Osteoblast (primary cell): ENCODE results near the gene CCNI. TPM values are rescaled to one million over a fixed set of nuclear protein-coding genes. Genes with fewer than 3 reads are reported as not detected.

Experiments used
- DNase-seq: peaks from one replicate; pipeline ENCODE4 v3.0.0; 2011; ENCODE audit warnings: low spot score, mixed read lengths; ENCODE audit not compliant: insufficient read length; ENCODE audit errors: missing footprints
- H2AFZ ChIP-seq: 2 replicates; pipeline ENCODE4 v1.6.0; 2011; ENCODE audit warnings: mild to moderate bottlenecking, low read length
- H3K27ac ChIP-seq: 2 replicates; pipeline ENCODE4 v1.5.1; 2011; ENCODE audit warnings: mild to moderate bottlenecking, low read depth, low read length, moderate library complexity
- H3K27me3 ChIP-seq: 2 replicates; pipeline ENCODE4 v1.6.0; 2012; ENCODE audit warnings: mild to moderate bottlenecking, control low read depth, inconsistent platforms, low read length, moderate library complexity; ENCODE audit not compliant: insufficient read depth
- H3K36me3 ChIP-seq: 2 replicates; pipeline ENCODE4 v1.5.1; 2011; ENCODE audit warnings: mild to moderate bottlenecking, low read length, control low read depth, moderate library complexity; ENCODE audit not compliant: insufficient read depth
- H3K4me1 ChIP-seq: 2 replicates; pipeline ENCODE4 v1.5.1; 2011; ENCODE audit warnings: mild to moderate bottlenecking, low read length, control low read depth, moderate library complexity; ENCODE audit not compliant: insufficient read depth
- H3K4me2 ChIP-seq: 2 replicates; pipeline ENCODE4 v1.6.0; 2011; ENCODE audit warnings: mild to moderate bottlenecking, low read length; ENCODE audit not compliant: insufficient read depth
- H3K4me3 ChIP-seq: fragments of 200-600 bp; sonication (generic); 3 replicates; pipeline ENCODE4 v1.5.1; 2012; ENCODE audit warnings: mild to moderate bottlenecking, low read length, inconsistent platforms; ENCODE audit not compliant: insufficient read depth
- H3K79me2 ChIP-seq: 2 replicates; pipeline ENCODE4 v1.6.0; 2012; ENCODE audit warnings: mild to moderate bottlenecking, low read length, control low read depth, inconsistent platforms; ENCODE audit not compliant: insufficient read depth
- H3K9me3 ChIP-seq: 2 replicates; pipeline ENCODE4 v1.5.1; 2011; ENCODE audit warnings: low read depth, low read length, control low read depth
- H4K20me1 ChIP-seq: 2 replicates; pipeline ENCODE4 v1.6.0; 2012; ENCODE audit warnings: mild to moderate bottlenecking, low read length, control low read depth; ENCODE audit not compliant: insufficient read depth
- total RNA-seq: library from RNA; depleted of rRNA; stranded (reverse); fragments of >200 nt; gene quantifications from 2 replicates; pipeline ENCODE4 v1.2.3, GENCODE V29; 2012
- TF ChIP-seq, protein P1 (sequence below): IDR thresholded peaks from 2 replicates; pipeline ENCODE4 v1.5.1; 2011; ENCODE audit warnings: mild to moderate bottlenecking, low read depth, low read length, moderate library complexity; ENCODE audit errors: extremely low read depth

Gene CCNI, protein sequence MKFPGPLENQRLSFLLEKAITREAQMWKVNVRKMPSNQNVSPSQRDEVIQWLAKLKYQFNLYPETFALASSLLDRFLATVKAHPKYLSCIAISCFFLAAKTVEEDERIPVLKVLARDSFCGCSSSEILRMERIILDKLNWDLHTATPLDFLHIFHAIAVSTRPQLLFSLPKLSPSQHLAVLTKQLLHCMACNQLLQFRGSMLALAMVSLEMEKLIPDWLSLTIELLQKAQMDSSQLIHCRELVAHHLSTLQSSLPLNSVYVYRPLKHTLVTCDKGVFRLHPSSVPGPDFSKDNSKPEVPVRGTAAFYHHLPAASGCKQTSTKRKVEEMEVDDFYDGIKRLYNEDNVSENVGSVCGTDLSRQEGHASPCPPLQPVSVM
- total RNA-seq = 229 and 243 TPM in 2 replicates

DNA sequence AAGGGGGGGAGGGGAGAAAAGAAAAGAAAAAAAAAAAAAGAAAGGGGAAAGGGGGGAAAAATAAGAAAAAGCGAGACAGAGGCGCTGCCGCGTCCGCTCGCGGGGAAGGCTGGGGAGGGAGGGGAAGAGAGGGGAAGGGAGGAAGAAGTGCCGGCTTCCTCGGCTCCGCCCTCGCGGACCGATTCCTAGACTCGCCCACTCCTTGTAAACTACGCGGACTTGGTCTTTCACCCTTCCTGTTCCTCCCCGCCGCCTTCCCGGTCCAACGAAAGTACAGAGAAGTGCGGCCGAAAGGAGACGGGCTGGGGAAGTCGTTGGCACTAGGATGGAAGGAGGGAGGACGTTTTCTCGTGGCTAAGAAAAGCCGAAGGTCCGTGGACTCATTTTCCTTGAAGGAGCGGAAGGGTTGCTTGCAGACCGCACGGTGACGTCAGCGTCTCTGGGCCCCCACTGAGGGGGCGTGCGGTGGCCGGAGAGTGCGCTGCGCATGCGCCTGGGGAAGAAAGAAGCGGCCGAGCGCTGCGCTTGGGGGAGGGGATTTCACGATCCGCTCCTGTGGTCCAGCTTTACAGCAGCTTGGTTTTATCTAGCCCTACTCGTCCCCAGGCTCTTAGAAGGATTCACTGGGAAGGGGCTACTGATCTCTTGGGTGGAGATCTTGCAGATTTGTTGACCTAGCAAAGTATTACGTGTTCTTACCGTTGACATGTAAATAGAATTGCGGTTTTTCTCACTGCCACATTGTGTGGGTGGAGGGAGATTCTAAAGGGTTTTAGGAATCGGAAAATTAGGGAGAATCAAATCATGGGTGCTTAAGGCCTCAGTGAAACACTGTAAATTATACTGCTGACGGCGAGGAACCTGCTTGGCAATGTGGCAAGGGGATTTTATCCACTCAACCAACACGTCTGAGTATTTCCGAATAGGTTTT lies at the start of gene CCNI:
Gene CCNI, minus strand, starts transcription at position 121 of the 931 bp plus-strand sequence. CDS start 9,627 bp downstream, outside the sequence.
- Histone ChIP-seq H3K9me3 (no peaks in the 10 kb centered on the region), H3K79me2 (peaks cover 51% of the 10 kb centered on the region)

DNA sequence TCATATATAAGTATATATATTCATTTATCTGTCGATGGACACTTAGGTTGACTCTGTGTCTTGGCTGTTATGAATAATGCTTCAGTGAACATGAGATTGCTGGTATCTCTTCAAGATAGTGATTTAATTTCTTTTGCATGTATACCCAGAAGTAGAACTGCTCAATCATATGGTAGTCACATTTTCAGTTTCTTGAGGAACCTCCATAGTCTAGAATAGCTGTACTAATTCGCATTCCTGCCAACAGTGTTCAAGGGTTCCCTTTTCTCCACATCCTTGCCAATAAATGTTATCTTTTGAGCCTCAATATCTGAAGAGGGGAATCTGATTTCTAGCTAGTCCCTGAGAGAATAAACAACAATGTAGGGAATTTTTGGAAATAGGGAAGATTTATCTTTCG lies 48.8 kb upstream of the CCNI start:
- H3K36me3 ChIP-seq = no peaks in the 10 kb centered on the region
- no peak for DNase-seq
- no peaks in the 10 kb centered on the region for H3K9me3 ChIP-seq

More for the DNA sequence above, at the start of gene CCNI:
- TF ChIP-seq, protein P1, sequence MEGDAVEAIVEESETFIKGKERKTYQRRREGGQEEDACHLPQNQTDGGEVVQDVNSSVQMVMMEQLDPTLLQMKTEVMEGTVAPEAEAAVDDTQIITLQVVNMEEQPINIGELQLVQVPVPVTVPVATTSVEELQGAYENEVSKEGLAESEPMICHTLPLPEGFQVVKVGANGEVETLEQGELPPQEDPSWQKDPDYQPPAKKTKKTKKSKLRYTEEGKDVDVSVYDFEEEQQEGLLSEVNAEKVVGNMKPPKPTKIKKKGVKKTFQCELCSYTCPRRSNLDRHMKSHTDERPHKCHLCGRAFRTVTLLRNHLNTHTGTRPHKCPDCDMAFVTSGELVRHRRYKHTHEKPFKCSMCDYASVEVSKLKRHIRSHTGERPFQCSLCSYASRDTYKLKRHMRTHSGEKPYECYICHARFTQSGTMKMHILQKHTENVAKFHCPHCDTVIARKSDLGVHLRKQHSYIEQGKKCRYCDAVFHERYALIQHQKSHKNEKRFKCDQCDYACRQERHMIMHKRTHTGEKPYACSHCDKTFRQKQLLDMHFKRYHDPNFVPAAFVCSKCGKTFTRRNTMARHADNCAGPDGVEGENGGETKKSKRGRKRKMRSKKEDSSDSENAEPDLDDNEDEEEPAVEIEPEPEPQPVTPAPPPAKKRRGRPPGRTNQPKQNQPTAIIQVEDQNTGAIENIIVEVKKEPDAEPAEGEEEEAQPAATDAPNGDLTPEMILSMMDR = no peak
- H3K27me3 ChIP-seq = no peaks in the 10 kb centered on the region
- H4K20me1 ChIP-seq = peaks cover 34% of the 10 kb centered on the region
- peak within 1 kb of the TSS; percentile 90 for H3K4me2 ChIP-seq
- H3K4me3 ChIP-seq = peak within 1 kb of the TSS; percentile 84
- H3K36me3 ChIP-seq = no peaks in the 10 kb centered on the region
- peak; percentile 97 for DNase-seq
- peaks cover 25% of the 10 kb centered on the region for H3K4me1 ChIP-seq
- H2AFZ ChIP-seq = peak within 1 kb of the TSS; percentile 94
- peak within 1 kb of the TSS; percentile 99 for H3K27ac ChIP-seq

DNA sequence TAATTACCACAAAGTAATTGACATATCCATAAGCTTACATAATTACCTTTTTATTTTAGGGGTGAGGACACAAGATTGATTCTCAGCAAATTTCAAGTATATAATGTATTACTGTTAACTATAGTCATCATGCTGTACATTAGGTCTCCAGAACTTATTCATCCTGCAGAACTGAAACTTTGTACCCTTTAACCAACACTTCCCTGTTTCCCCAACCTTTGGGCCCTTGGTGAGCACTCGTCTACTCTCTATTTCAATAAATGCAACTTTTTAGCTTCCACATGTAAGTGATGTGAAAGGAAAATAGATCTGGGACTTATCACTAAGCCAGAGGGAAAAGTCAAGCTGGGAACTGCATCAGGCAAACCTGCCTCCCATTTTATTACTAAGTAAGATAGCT lies 47.6 kb upstream of the CCNI start:
- Histone ChIP-seq H4K20me1 (no peaks in the 10 kb centered on the region), H2AFZ (no peak overlapping the region), H3K27me3 (peaks cover 50% of the 10 kb centered on the region), H3K4me1 (no peaks in the 10 kb centered on the region), H3K27ac (no peak overlapping the region), H3K4me2 (no peak overlapping the region), H3K79me2 (no peaks in the 10 kb centered on the region), H3K4me3 (no peak overlapping the region), H3K36me3 (no peaks in the 10 kb centered on the region), H3K9me3 (no peaks in the 10 kb centered on the region)
- no peak for DNase-seq
- TF ChIP-seq, protein P1 = no peak

More for the DNA sequence above, 48.8 kb upstream of the CCNI start:
- H3K4me3 ChIP-seq = no peak overlapping the region
- H3K4me2 ChIP-seq = no peak overlapping the region
- TF ChIP-seq, protein P1 = no peak
- H3K79me2 ChIP-seq = no peaks in the 10 kb centered on the region
- H4K20me1 ChIP-seq = no peaks in the 10 kb centered on the region
- no peak overlapping the region for H3K27ac ChIP-seq
- no peaks in the 10 kb centered on the region for H3K4me1 ChIP-seq
- no peak overlapping the region for H2AFZ ChIP-seq
- peaks cover 50% of the 10 kb centered on the region for H3K27me3 ChIP-seq
